Stimulated activated CD4-positive, alpha-beta T cell treated with anti-CD3 and anti-CD28 coated beads, TNF-alpha, amount 100 ng/mL, for 24 hours (primary cell): ENCODE data around the gene YIPF2.
"Not testable (repeated sequence)": the region's sequence is repeated elsewhere in the genome, so short reads cannot be mapped to it uniquely, and the experiment has no call there.

Experiments
- DNase-seq, 3 experiments: peaks; one replicate each; pipeline ENCODE4 v3.0.0-alpha.2; 2020; ENCODE audit warnings: low read depth in 3 of 3

The YIPF2 gene

GRCh38 chr19:10928563-10929401, at the start of gene YIPF2, which contains the start of gene TIMM29:
Gene YIPF2 (minus strand): TSS chr19:10928639. CDS start chr19:10928410, 229 bp downstream.
Gene TIMM29 (plus strand): TSS chr19:10928811. CDS start chr19:10928823, 12 bp downstream.
- DNase-seq = peak; percentile 91 to 96 (median 96)

GRCh38 chr19:10977742-10978092, 49.3 kb upstream of the YIPF2 start:
- DNase-seq = no peak

DNA sequence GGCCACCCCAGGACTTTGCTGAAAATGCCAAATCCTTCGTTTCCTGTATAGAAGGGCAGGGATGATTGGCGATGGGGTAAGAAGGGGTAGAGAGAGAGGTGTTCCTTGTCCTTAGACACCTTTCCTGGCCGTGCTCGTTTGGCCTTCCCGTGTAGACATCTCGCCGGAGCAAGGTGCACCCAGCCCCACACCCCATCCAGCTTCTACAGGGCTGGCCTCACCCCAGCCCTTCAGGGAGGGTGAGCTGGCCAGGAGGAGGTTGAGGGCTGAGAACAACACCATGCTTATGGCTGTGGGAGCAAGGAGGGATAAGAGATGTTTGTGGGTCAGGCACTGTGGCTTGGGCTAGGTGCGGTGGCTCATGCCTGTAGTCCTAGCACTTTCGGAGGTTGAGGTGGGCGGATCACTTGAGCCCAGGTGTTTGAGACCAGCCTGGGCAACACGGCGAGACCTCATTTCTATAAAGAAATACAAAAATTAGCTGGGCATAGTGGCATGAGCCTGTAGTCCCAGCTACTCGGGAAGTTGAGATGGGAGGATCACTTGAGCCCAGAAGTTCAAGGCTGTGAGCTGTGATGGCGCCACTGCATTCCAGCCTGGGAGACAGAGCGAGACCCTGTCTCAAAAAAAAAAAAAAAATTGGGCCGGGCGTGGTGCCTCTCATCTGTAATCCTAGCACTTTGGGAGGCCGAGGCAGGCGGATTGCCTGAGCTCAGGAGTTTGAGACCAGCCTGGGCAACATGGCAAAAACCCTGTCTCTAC, 47.9 kb upstream of the YIPF2 start:
- DNase-seq = no peak

DNA sequence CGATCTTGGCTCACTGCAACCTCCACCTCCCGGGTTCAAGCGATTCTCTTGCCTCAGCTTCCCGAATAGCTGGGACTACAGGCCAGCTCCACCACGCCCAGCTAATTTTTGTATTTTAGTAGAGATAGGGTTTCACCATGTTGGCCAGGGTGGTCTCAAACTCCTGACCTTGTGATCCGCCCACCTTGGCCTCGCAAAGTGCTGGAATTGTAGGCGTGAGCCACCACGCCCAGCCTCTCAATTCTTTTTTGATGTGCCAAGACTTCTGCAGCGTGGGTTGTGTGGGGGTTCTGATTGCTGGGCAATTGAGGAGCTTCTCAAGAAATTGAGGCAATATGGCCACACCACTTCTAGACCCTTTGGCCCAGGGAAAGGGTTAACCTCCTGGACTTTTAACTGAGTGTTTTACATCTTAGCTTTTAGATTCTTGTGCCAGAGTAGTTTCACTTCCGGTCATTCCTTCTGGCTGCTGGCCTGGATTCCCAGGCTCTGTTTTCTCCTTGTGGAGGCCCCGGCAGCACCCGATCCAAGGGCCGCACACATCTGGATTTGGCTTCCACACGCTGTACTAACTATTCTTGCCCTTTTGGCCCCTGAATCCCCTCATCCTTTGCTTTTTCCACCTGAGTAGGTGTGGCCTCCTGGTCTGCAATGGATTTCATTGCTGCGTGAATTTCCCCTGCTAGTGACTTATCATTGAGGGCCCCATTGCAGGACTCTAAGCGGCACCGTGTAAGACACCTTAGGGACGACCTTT, 47.1 kb upstream of the YIPF2 start:
- no peak for DNase-seq

GRCh38 chr19:10971107-10971726, 42.8 kb upstream of the YIPF2 start:
- no peak for DNase-seq

- DNase-seq = no peak
Observed at GRCh38 chr19:10968527-10969135, 40.2 kb upstream of the YIPF2 start.

DNA sequence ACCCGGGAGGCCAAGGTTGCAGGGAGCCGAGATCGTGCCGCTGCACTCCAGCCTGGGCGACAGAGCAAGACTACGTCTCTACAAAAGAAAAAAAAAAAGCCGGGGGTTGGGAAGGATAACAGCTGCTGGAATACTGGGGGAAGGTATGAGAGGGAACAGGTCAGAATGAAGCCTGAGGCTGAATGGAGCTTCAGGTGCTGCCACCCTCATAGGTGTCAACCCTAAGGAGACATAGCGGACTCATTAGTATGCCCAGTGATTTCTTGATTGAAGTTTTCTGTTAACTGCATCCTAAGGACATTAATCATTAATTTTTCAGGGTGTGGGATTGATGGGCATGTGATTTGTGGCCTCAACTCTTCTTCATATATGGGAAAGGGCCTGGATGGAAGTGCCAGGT, 38.4 kb upstream of the YIPF2 start:
- no peak for DNase-seq

- no peak for DNase-seq
Observed at GRCh38 chr19:10965398-10965797, 37.0 kb upstream of the YIPF2 start.

DNA sequence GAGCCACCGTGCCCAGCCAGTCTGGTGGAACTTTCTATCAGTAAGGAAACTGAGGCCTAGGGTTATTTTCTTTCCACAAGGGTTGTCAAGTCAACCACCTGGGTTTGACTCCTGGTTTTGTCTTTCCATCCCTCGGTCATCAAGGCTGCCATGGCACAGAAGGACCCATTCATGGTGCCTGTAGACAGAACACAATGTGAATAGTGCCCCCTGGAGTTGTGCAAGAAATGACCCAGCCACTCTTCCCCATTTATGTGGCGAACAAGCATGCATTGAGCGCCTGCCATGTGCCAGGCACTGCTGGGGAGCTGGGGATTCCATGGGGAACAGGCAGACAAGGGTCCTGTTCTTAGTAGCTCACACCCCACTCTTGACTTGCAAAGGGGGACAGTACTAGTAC, 36.5 kb upstream of the YIPF2 start:
- DNase-seq = no peak

DNA sequence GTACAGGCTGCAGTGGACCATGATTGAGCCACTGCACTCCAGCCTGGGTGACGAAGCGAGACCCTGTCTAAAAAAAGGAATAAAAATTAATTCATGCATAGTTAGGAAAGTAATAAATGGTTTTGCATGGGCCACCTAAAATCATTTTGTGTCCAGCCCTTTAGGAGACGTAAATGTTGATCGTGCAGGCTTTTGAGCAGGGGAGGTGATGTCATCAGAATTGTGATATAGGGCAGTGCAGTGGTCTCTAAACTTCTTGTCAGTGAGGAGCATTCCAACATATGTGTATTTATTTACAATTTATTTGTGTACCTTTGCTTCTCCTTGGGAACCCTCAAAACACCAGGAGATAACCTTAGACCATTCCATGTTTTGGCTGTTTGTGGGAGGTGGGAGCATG, 35.4 kb upstream of the YIPF2 start:
- DNase-seq = no peak

GRCh38 chr19:10962863-10963262, 34.4 kb upstream of the YIPF2 start:
- DNase-seq = no peak

DNA sequence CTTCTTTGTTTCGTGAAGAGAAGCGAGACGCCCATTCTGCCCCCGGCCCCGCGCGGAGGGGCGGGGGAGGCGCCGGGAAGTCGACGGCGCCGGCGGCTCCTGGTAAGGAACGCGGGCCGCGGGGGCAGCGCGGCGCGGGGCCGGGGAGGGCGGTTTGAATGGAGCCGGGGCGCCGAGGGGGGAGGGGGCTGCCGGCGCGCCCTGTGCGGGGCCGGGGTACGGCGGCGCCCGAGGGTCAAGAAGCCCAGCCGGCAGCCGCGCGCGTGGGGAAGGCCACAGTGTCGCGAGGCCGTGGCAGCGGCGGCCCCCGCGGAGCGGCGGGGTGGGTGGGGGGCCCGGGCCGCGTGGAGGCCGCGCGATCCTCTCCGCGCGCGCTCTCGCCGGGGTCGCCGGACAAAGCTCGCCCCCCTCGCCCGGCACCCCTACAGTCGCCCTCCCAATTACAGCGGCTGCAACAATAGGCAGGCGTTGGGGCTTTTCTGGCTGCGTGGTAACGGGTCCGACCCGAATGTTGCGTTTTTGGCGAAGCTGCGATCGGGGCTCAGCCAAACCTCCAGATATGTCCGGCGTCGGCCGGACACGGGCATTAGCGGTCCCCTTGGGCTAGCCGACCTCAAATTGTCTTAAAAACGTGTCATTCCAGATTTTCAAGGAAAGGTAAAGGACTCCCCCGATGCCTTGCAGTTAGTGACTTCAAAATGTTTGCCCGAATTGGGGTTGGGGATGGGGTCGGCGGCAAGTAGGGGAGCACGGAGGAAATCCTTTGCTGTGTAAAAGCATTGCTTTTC, 32.8 kb upstream of the YIPF2 start:
- DNase-seq = no peak

GRCh38 chr19:10960314-10961072, 32.1 kb upstream of the YIPF2 start, which contains the start of gene SMARCA4:
Gene SMARCA4 (plus strand): TSS chr19:10961030. CDS start chr19:10984152, 23,122 bp downstream.
- DNase-seq = peak; percentile 93 to 96 (median 96)

GRCh38 chr19:10959277-10959968, 31.0 kb upstream of the YIPF2 start:
- not testable (repeated sequence) for DNase-seq

DNA sequence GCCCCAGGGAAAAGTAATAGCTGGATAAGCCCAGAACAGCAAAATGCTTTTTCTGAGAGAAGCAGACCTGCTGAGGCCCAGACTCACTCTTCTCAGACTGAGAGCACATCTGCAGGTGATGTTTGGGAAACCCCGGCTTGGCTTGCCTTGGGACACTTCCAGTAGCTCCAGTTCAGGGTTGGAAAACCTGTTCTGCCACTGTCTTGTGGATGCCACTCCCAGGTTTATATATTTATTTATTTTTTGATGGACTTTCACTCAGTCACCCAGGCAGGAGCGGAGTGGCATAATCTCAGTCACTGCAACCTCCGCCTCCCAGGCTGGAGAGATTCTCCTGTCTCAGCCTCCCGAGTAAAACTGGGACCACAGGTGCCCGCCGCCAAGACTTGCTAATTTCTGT, 24.4 kb upstream of the YIPF2 start:
- no peak for DNase-seq

DNA sequence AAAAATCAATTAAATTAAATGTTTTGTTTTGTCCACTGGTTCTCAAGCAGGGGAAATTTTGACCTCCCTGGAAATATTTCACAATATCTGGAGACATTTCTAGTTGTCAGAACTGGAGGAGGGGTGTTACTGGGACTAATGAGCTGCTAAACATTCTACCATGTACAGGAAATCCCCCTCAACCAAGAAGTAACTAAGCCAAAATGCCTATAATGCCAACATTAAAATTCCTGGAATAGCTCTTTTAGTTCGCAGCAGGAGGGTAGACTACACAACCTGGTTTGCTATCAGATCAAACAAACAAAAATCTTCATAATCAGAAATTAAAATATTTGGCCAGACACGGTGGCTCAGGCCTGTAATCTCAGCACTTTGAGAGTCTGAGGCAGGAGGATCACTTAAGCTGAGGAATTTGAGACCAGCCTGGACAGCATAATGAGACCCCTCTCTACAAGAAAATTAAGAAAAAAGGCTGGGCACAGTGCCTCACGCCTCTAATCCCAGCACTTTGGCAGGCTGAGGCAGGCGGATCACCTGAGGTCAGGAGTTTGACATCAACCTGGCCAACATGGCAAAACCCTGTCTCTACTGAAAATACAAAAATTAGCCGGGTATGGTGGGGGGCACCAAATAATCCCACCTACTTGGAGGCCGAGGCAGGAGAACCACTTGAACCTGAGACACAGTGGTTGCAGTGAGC, 18.7 kb upstream of the YIPF2 start:
- DNase-seq = no peak

GRCh38 chr19:10945264-10945663, 16.8 kb upstream of the YIPF2 start:
- no peak for DNase-seq

DNA sequence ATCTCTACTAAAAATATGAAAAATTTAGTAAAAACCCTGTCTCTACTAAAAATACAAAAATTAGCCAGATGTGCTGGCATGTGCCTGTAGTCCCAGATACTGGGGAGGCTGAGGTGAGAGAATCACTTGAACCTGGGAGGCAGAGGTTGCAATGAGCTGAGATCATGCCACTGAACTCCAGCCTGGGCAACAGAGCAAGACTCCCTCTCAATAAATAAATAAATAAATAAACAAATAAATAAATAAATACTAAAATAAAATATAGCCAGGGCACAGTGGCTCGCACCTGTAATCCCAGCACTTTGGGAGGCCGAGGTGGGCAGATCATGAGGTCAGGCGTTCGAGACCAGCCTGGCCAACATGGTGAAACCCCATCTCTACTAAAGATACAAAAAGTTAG, 15.0 kb upstream of the YIPF2 start:
- DNase-seq = not testable (repeated sequence)
